SIG-M5 (cell line): ENCODE results near the gene NFIL3.
"Not testable (repeated sequence)": the region's sequence is repeated elsewhere in the genome, so short reads cannot be mapped to it uniquely, and the experiment has no call there.

Source experiments
- DNase-seq: peaks from one replicate; lab custom pipeline; 2025; lab: John Stamatoyannopoulos, UW

Gene NFIL3

DNA sequence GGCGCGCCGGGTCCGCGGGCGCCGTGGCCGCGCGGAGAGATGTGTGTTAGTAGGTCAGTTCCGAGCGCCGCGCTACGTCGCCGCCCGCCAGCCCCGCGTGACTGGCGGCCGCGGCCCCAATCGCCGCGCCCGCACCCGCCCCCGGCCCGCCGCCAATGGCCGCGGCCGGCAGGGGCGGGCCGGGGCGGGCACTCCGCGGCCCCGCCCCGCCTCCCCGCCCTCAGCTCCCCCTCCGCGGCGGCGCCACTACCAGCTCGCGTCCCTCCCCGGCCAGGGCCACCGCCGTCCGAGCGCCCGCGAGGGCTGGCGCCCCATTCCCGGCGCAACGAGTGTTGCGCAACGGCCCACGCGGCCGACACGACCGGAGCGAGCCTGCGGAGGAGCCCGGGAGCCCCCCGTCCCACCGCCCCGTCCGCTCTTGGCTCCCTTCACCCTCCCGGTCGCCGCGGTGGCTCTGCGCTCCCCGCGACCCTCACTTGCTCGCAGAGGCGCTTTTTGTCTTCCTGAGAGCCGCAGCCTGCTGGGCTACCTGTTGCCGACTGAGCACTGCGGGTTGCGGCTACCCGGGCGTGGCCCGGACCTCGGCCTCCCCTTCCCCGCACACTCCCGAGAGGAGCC lies at the start of gene NFIL3:
Gene NFIL3, minus strand, starts transcription at position 48 of the 618 bp plus-strand sequence. CDS start 13,098 bp downstream, outside the sequence.
- DNase-seq = no peak

- not testable (repeated sequence) for DNase-seq
Observed at GRCh38 chr9:91471524-91471923, 47.9 kb upstream of the NFIL3 start.

DNA sequence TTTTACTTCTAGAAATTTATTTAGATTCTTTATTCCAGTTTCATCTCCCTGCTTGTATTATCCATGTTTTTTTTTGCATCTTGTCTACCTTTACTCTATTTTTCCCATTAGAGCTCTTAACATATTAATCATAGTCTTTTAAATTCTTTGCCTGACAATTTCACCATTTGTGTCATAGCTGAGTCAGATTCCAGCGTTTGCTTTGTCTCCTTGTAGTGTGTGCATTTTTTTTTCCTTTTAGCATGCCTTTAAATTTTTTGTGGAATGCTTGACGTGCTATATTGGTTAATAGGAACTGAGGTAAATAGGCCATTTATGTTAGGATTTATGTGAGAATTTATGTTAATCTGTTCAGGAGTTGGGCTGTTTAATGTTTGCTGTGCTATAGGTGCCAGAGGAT lies 41.8 kb upstream of the NFIL3 start:
- DNase-seq = no peak

GRCh38 chr9:91458906-91459305 lies 35.3 kb upstream of the NFIL3 start:
- no peak for DNase-seq

DNA sequence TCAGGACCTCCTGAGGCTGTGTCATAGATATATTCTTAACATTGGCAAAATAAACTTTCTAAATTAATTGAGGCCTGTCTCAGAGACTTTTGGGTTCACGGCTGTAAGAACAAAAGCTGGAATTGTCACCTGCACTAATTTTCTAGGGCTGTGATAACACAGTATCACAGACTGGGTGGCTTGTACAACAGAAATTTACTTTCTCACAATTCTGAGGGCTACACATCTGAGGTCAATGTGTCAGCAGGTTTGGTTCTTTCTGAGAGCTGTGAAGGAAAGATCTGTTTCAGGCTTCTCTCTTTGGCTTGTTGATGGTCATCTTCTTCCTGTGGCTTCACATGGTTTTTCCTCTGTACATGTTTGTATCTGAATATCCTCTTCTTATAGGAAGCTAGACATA lies 29.2 kb upstream of the NFIL3 start:
- DNase-seq = no peak

DNA sequence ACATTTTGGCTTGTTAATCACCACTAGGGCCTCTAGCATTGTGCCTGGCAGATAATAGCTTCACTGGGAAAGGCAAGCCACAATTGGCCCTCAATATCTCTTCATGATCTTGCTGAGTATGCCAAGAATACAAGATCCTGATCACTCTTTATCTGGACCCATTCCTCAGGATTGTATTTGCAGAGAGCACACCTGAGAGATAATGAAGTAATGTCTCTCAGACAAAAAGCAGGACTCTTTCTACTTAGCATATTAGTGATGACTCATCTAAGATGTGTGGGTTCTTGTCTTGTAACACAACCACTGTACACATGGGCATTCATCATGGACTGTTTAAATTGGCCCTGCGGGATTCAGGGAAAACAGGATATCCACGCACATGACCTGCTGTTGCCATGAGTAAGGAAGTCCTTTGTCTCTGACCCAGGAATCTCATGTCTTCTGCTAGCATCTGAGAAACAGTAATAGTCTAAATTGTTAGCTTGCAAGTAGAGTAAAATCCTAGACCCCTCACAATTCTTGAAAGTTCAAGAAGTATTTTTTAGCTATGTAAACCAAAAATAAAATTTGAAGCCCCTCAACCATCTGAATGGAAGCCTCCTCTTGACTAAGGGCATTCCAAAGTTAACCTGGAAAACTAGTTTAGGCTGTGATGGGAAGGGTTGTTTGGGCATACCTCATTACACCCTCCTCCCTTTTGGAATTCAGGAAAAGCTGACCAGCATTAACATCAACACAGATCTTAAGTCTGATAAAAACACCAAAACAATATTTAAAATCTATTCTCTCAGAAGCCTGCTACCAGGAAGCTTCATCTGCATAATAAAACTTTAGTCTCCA lies 28.0 kb upstream of the NFIL3 start:
- DNase-seq = no peak

- DNase-seq = no peak
Observed at GRCh38 chr9:91445135-91445534, 21.5 kb upstream of the NFIL3 start.

DNA sequence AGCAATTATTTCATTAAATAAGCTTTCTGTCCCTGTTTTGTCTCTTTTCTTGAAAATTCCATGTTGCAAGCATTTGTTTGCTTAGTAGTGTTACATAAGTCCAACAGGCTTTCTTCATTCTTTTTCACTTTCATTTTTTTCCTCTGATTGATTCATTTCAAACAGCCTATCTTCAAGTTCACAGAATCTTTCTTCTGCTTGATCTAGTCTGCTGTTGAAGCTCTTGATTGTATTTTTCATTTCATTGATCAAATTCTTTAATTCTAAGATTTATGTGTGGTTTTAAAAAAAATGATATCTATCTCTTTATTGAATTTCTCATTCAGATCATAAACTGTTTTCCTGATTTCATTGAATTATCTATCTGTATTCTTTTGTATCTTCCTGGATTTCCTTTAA lies 20.4 kb upstream of the NFIL3 start:
- no peak for DNase-seq

- no peak for DNase-seq
Observed at GRCh38 chr9:91443321-91443993, 19.8 kb upstream of the NFIL3 start.

- DNase-seq = no peak
Observed at GRCh38 chr9:91436841-91437240, 13.2 kb upstream of the NFIL3 start.

- peak; percentile 13 for DNase-seq
Observed at GRCh38 chr9:91433180-91433579, 9.5 kb upstream of the NFIL3 start.

DNA sequence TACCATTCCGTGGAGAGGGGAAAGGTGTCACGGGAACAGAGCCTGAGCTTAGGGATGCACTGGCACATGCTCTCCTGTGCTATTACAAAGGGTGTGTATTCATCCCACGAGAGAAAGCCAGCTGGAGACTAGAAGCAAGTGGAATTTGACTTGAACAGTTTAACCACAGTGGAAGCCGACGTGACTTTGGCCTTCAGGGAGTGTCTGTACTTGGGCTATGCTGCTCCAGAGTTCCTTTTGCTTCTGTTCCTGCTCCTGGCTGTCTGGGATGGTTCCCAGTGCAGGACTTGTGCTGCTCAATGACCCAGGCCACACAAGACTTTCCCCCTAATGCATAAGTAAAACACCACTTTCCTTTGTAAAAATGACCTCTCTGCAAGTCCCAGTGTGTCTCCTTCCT lies 7.9 kb upstream of the NFIL3 start:
- no peak for DNase-seq

DNA sequence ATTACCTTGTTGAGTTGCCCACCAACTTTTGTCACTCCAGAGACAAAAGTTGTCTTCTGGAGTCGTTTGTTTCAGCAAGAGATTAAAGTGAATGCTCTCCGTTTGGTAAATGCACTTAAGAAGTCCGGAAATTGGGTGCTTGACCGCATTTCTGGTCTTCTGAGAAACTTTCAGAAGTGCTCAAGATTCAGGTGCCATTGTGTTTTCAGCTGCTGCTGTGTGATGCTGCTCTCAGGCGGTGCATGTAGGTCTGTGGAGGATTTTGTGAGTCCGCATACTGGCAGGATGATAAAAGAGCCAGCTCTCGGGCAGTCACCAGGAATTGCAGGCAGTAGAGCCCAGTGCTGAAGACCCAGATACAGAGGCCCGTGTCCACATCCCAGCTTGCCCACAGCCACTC lies 5.9 kb upstream of the NFIL3 start:
- DNase-seq = no peak

GRCh38 chr9:91428927-91429351 lies 5.3 kb upstream of the NFIL3 start:
- DNase-seq = peak; percentile 17

- no peak for DNase-seq
Observed at GRCh38 chr9:91428436-91428835, 4.8 kb upstream of the NFIL3 start.

GRCh38 chr9:91427873-91428272 lies 4.2 kb upstream of the NFIL3 start:
- no peak for DNase-seq

- no peak for DNase-seq
Observed at GRCh38 chr9:91426123-91426745, 2.6 kb upstream of the NFIL3 start.

- no peak for DNase-seq
Observed at GRCh38 chr9:91425271-91425670, 1.6 kb upstream of the NFIL3 start.

GRCh38 chr9:91424403-91425176 lies 958 bp upstream of the NFIL3 start:
- DNase-seq = no peak

DNA sequence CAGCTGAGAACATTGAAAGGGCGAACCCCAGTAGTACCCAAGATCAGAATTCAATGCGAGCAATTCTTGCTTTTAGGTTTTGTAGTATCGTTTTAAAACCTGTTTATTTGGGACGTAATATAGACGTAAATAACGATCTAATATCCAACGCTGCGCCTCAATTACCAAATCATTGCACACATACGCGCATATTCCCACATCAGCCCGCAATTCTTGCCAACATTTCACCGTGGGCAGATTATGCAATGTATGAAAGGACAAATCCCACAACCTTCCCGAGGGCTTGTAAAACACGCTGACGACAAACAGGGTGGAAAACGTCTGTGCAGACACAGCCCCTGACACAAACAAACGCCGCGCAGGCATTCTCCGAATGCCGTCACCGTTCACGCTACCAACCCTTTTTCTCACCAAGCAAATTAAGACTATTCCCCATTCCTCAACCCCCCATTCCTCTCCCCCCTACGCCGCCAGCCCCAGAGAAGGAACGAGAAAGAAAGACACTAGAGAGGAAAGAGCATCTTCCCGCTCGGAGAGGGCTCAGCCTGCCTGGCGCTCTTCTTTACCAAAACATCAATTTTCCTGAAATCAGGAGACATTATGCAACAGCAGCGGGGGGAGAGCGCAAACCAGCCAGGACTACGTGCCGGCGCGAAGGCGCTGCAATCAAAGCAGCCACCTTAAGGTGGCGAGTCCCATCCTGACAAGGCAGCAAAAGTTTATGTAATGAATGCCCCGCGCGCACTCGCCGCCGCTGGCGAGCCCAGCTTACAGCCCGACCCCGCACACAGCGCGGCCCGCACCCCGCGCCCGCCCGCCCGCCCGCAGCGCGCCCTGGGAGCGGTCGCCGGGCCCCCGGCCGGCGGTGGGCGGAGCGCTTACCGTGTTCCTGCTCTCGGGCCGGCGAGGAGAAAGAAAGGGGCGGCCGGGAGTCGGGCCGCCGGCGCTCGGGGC lies 597 bp downstream of the NFIL3 start:
- DNase-seq = no peak
